Activated T-helper 1 cell treated with anti-CD3 and anti-CD28 coated beads, Interleukin-12 subunit alpha, Interleukin-12 subunit beta, Interleukin-2, Interleukin-4 antibody, amounts not matched to agents 30 ng/mL and 10 ng/mL and 1 ng/mL, durations not matched to agents 14 hours and 24 hours and 36 hours (primary cell): ENCODE measurements around the gene SIRT3. TPM values are rescaled to one million over a fixed set of nuclear protein-coding genes. Genes with fewer than 3 reads are reported as not detected.
"Not testable (repeated sequence)": the region's sequence is repeated elsewhere in the genome, so short reads cannot be mapped to it uniquely, and the experiment has no call there.

Experiments used
- DNase-seq: peaks from one replicate; pipeline ENCODE4 v3.0.0; 2021; ENCODE audit warnings: low spot score
- H3K27ac Mint-ChIP-seq: one replicate; pipeline ENCODE4 v1.8.0; 2021; ENCODE audit warnings: mild to moderate bottlenecking, mixed read lengths
- H3K27me3 Mint-ChIP-seq: one replicate; pipeline ENCODE4 v1.8.0; 2022; ENCODE audit warnings: mild to moderate bottlenecking, moderate library complexity, mixed read lengths; ENCODE audit not compliant: insufficient read depth
- H3K36me3 Mint-ChIP-seq: one replicate; pipeline ENCODE4 v1.8.0; 2021; ENCODE audit warnings: low read depth, mixed read lengths
- H3K4me1 Mint-ChIP-seq: one replicate; pipeline ENCODE4 v1.8.0; 2021; ENCODE audit warnings: low read depth, mixed read lengths
- H3K4me3 Mint-ChIP-seq: one replicate; pipeline ENCODE4 v1.8.0; 2021; ENCODE audit warnings: mild to moderate bottlenecking, moderate library complexity, mixed read lengths
- H3K9me3 Mint-ChIP-seq: one replicate; pipeline ENCODE4 v1.8.0; 2021; ENCODE audit warnings: mixed read lengths
- intact Hi-C: fragments of 100-400 bp; cut with micrococcal nuclease; formaldehyde crosslinking; loops from one replicate; pipeline ENCODE4 v1.15.1; 2024
- total RNA-seq: library from RNA; stranded (reverse); gene quantifications from 2 replicates; pipeline ENCODE4 v1.2.3, GENCODE V29; 2022

Gene SIRT3
- total RNA-seq, 1 donor from 2014 or later, result 11.6 TPM

DNA sequence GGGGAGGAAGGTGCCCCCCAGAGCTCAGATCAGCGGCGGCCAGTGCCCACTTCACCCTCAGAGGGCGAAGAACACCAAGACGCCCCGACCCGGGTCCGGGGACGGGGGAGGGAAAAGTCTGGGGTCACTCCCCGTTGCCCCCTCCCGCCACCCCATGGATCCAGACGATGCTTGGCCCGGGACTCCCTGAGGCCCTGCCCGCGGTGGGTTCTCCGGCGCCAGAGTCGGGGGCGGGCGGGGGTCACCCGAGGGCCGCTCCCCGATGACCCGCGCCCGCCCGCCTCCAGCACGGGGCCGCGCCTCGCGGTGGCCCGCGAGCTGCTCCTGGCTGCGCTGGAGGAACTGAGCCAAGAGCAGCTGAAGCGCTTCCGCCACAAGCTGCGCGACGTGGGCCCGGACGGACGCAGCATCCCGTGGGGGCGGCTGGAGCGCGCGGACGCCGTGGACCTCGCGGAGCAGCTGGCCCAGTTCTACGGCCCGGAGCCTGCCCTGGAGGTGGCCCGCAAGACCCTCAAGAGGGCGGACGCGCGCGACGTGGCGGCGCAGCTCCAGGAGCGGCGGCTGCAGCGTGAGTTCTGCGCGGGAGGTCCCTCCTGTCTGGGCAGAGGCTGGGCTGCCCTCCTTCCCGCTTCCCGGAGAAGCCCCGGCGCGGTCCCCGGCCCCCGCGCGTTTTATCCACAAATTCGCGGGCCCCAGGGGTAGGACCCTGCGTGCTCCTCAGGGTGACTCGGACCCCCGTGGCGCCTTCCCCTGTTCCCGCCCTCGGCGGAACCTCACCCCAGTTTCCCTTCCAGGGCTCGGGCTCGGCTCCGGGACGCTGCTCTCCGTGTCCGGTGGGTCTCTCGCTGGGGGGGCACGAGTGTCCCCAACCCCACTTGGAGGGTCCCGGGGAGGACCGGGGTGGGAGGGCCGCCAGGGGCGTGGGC lies 43.2 kb upstream of the SIRT3 start:
- peaks cover 32% of the 10 kb centered on the region for H3K27me3 Mint-ChIP-seq
- no peak overlapping the region for H3K27ac Mint-ChIP-seq

DNA sequence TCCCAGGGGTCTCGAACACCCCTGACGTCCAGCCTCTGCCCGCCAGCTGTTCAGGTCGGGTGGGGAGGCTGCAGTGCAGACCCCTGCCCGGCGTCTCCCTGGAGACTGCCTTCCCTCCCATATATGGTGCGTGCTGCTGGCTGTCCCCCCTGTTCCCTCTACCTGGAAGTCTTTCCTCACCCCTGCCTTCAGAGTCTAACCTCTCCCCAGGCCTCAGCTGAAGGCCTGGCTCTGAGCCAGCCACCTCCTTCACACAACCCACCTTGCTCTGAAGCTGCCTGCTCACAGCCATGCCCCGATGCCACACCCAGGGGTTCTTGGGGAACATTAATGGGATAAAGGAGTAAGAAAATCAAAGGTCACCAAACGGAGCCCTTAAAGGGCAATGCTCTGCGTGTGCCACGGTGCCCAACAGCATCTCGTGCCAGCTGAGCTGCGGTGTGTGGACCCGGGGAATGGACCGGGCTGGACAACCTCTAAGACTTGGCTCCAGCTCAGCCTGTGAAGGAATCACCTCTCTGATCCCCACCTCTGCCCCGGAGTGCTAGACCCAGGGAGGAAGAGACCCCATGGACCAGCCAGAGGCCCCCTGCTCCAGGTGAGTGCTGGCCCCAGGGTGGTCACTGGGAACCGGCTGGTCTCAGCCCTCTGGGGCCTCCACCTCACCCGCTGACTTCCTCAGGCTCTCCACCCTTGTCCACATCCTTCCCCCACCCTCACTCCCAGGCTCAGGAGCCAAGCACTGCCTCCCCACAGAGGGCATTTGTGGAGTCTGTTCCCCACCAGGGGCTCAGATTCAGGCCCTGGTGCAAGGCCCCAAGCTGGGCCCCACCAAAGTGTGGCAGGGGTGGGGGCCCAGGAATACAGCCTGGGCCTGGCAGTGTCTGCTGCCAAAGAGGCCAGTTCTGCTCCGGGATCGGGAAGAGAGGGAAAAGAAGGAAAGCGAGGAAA lies 42.1 kb upstream of the SIRT3 start, which contains the start of gene NLRP6:
TSS of gene NLRP6 (plus strand) at position 407 of the 951 bp plus-strand sequence. CDS start at position 570, 163 bp downstream.
- Mint-ChIP-seq H3K27ac (peak within 1 kb of the TSS; percentile 88), H3K36me3 (peaks cover 41% of the 10 kb centered on the region), H3K4me3 (peak within 1 kb of the TSS; percentile 86), H3K27me3 (peaks cover 32% of the 10 kb centered on the region), H3K9me3 (peaks cover 11% of the 10 kb centered on the region), H3K4me1 (peaks cover 43% of the 10 kb centered on the region)
- intact Hi-C loops, result no loop called here
- no peak for DNase-seq

More for the DNA sequence above, 43.2 kb upstream of the SIRT3 start:
- Mint-ChIP-seq H3K9me3 (peaks cover 11% of the 10 kb centered on the region), H3K36me3 (peaks cover 43% of the 10 kb centered on the region), H3K4me1 (peaks cover 49% of the 10 kb centered on the region), H3K4me3 (peak overlapping the region; percentile 86)
- intact Hi-C loops, result no loop called here
- no peak for DNase-seq

DNA sequence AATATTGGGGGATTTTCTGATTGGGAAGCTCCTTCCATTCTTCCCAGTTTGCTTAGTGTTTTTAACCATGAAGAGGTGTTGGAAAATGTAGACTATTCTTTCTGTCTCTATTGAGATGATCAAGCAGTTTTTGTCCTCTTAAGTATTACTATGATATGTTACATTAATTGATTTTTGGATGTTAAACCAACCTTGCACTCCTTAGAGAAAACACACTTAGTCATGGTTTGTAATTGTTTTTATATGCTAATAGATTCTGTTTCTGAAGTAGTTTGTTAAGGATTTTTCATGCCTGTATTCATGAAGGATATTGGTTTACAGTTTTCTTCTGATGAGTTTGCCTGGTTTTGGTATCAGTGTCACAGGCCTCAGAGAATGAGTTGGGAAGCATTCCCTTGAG lies 40.1 kb upstream of the SIRT3 start:
- Mint-ChIP-seq H3K4me3 (no peak overlapping the region), H3K9me3 (peaks cover 11% of the 10 kb centered on the region)

GRCh38 chr11:272931-273198 lies 36.7 kb upstream of the SIRT3 start:
- no peak overlapping the region for H3K27ac Mint-ChIP-seq
- H3K4me1 Mint-ChIP-seq, result peaks cover 40% of the 10 kb centered on the region
- H3K36me3 Mint-ChIP-seq, result peaks cover 20% of the 10 kb centered on the region
- peaks cover 24% of the 10 kb centered on the region for H3K27me3 Mint-ChIP-seq
- peaks cover 11% of the 10 kb centered on the region for H3K9me3 Mint-ChIP-seq
- intact Hi-C loops, result no loop called here
- no peak for DNase-seq
- H3K4me3 Mint-ChIP-seq, result no peak overlapping the region

More for the DNA sequence above, 40.1 kb upstream of the SIRT3 start:
- intact Hi-C loops, result no loop called here
- peaks cover 25% of the 10 kb centered on the region for H3K27me3 Mint-ChIP-seq
- H3K4me1 Mint-ChIP-seq, result peaks cover 24% of the 10 kb centered on the region
- no peak overlapping the region for H3K27ac Mint-ChIP-seq
- no peak for DNase-seq
- peaks cover 30% of the 10 kb centered on the region for H3K36me3 Mint-ChIP-seq

GRCh38 chr11:272195-272930 lies 36.2 kb upstream of the SIRT3 start:
- H3K27ac Mint-ChIP-seq, result peak overlapping the region; percentile 19
- no peak overlapping the region for H3K4me3 Mint-ChIP-seq
- no peak for DNase-seq
- H3K9me3 Mint-ChIP-seq, result peaks cover 9% of the 10 kb centered on the region
- peaks cover 17% of the 10 kb centered on the region for H3K36me3 Mint-ChIP-seq
- peaks cover 24% of the 10 kb centered on the region for H3K27me3 Mint-ChIP-seq
- peaks cover 40% of the 10 kb centered on the region for H3K4me1 Mint-ChIP-seq
- intact Hi-C loops, result no loop called here

DNA sequence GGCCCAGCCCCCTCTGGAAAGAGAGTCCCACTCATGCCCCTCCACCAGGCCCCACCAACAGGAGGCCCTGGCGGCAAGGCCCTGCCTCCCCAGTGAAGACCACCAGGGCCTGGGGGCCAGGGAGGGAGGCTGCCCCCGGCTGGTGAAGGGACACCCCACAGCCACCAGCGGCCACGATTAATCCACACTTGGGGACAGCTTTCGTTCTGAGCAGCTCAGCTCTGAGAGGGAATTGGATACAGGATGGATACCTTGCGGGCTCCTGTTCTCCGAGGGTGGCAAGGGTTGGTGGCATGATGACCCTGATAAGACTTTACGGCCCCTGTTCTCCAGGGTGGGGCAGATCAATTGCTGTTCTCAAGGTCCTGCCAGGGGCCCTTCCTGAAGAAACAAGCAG lies 35.2 kb upstream of the SIRT3 start:
- intact Hi-C loops, result no loop called here
- H3K9me3 Mint-ChIP-seq, result peaks cover 4% of the 10 kb centered on the region

DNA sequence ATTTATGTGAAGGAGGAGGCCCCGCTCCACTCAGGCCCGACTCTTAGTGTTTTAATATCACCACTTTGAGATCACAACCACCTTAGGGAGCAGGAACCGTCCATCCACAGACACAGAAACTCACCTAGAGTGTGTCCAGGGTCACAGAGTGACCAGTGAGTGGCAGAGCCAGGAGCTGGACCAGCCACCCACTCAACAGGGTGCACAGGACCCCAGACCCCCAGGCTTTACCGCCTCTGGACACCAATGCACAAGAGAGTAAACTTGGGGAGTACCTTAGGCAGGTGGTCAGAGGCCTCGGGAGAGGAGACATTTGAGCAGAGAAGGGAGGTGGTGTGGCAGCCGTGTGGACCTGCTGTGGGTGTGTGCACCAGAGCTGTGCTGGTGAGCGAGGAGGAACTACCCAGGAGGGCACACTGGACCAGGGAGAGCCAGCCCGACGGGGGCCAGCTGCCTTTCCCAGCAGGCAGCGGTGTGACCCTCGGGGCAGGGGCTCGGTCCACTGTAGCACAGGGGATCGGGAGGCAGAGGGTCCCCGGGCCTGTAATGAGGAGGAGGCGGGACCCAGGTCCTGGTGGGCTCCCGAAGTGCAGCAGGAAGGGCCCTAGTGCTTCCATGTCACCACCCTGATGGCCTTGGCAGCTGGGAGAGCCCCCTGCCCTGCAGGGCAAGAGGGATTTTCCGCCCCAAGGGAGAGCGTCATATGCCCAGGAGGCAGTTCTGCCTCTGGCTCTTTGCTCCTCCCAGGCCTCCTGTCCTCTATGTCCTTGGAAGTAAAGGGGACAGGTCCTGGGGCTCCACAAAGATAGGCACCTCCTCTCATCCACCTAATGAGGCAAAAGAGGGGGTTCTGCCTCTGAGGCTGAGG lies 34.5 kb upstream of the SIRT3 start:
- DNase-seq, result no peak
- Mint-ChIP-seq H3K27me3 (peaks cover 14% of the 10 kb centered on the region), H3K27ac (peak overlapping the region; percentile 97), H3K4me3 (no peak overlapping the region), H3K36me3 (peaks cover 7% of the 10 kb centered on the region), H3K9me3 (no peaks in the 10 kb centered on the region), H3K4me1 (peaks cover 31% of the 10 kb centered on the region)
- intact Hi-C loops, result no loop called here

More for the DNA sequence above, 35.2 kb upstream of the SIRT3 start:
- Mint-ChIP-seq H3K4me1 (peaks cover 32% of the 10 kb centered on the region), H3K4me3 (no peak overlapping the region), H3K36me3 (peaks cover 11% of the 10 kb centered on the region), H3K27me3 (peaks cover 18% of the 10 kb centered on the region), H3K27ac (no peak overlapping the region)
- DNase-seq, result no peak

GRCh38 chr11:269146-269890 lies 33.2 kb upstream of the SIRT3 start:
- Mint-ChIP-seq H3K9me3 (no peaks in the 10 kb centered on the region), H3K4me1 (peaks cover 31% of the 10 kb centered on the region), H3K27me3 (peaks cover 6% of the 10 kb centered on the region), H3K27ac (peak overlapping the region; percentile 97), H3K36me3 (peaks cover 1% of the 10 kb centered on the region), H3K4me3 (peak overlapping the region; percentile 88)
- DNase-seq, result peak; percentile 53
- intact Hi-C loops, result loop anchor here (1.0 to 5.0 kb wide), 12 partner anchors 8 to 528 kb away; partner anchors contain the start of genes BET1L, PGGHG, PHRF1 and PSMD13

DNA sequence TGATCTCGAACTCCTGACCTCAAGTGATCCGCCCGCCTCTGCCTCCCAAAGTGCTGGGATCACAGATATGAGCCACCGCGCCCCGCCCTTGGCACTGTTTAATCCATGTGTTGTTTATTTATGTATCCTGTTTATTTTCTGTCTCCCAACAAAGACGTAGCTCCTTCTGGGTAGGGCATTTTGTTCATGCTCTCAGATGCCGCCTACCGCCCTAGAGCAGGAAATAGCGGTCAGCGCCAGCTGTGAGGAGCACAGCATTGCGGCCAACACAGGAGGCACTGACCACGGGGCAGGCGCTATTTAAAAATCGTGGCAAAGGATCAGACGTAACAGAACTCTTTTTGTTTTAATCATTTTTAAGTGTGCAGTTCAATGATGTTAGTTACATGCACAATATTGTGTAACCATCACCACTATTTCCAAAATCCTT lies 32.6 kb upstream of the SIRT3 start:
- Mint-ChIP-seq H3K4me3 (peak overlapping the region; percentile 88), H3K27ac (peak overlapping the region; percentile 97), H3K4me1 (peaks cover 31% of the 10 kb centered on the region)
- intact Hi-C loops, result loop anchor here (1.0 to 5.0 kb wide), 12 partner anchors 9 to 529 kb away; partner anchors contain the start of genes BET1L, PGGHG, PHRF1 and PSMD13
- H3K9me3 Mint-ChIP-seq, H3K36me3 Mint-ChIP-seq, H3K27me3 Mint-ChIP-seq: not testable (repeated sequence)
- DNase-seq, result peak; percentile 61

GRCh38 chr11:267491-267994 lies 31.4 kb upstream of the SIRT3 start:
- Mint-ChIP-seq H3K27me3 (peaks cover 6% of the 10 kb centered on the region), H3K36me3 (peaks cover 1% of the 10 kb centered on the region), H3K4me3 (peak overlapping the region; percentile 88), H3K4me1 (peaks cover 31% of the 10 kb centered on the region), H3K27ac (peak overlapping the region; percentile 97), H3K9me3 (no peaks in the 10 kb centered on the region)
- intact Hi-C loops, result loop anchor here (5.0 kb wide), 2 partner anchors 310 to 530 kb away; partner anchors contain the start of genes PHRF1 and SLC25A22
- no peak for DNase-seq
